GM12891 (cell line): ENCODE measurements around the gene EXOC4.

Experiments
- DNase-seq: peaks from one replicate; pipeline ENCODE4 v3.0.0; 2011; ENCODE audit warnings: low spot score; ENCODE audit not compliant: insufficient read length
- FAIRE-seq: peaks from 2 replicates; lab custom pipeline; 2011; peaks lifted over from hg19 to GRCh38; lab: Jason Lieb, UNC
- PAX5 ChIP-seq: IDR thresholded peaks from 2 replicates; pipeline ENCODE4 v1.6.1; 2011; ENCODE audit warnings: low read length, moderate library complexity, mild to moderate bottlenecking; ENCODE audit not compliant: insufficient read depth, severe bottlenecking
- POLR2A ChIP-seq: IDR thresholded peaks from 2 replicates; pipeline ENCODE4 v1.6.1; 2011; ENCODE audit warnings: low read depth, low read length, control low read depth
- POLR2AphosphoS5 ChIP-seq: IDR thresholded peaks from 2 replicates; pipeline ENCODE4 v1.6.1; 2011; ENCODE audit warnings: low read depth, low read length, control low read depth
- POU2F2 ChIP-seq: IDR thresholded peaks from 2 replicates; pipeline ENCODE4 v1.6.1; 2011; ENCODE audit warnings: low read depth, mild to moderate bottlenecking, control low read depth, low read length, moderate library complexity
- SPI1 ChIP-seq: IDR thresholded peaks from 2 replicates; pipeline ENCODE4 v1.6.1; 2011; ENCODE audit warnings: low read depth, low read length, control low read depth
- TAF1 ChIP-seq: IDR thresholded peaks from 2 replicates; pipeline ENCODE4 v1.6.1; 2011; ENCODE audit warnings: low read depth, low read length, control low read depth

Gene EXOC4

DNA sequence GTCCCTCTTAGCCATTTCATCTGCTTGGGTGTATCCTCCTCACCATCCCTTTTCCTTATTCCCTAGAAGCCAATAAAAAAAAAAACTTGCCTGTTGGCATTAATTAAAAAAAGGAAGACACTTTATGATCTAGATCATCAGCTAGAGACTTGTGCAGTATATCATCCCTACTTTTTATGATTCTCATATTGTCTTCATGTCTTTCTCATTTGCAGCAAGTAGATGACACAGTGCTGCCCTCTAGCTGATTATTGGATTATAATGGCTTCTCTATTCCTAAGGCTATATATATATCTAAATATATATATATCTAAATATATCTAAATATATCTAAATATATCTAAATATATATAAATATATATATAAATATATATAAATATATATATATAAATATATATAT, 601.9 kb downstream of the EXOC4 start:
- TF ChIP-seq POLR2A (no peak), PAX5 (no peak), POLR2AphosphoS5 (no peak), TAF1 (no peak)
- no peak for FAIRE-seq
- DNase-seq, result no peak

DNA sequence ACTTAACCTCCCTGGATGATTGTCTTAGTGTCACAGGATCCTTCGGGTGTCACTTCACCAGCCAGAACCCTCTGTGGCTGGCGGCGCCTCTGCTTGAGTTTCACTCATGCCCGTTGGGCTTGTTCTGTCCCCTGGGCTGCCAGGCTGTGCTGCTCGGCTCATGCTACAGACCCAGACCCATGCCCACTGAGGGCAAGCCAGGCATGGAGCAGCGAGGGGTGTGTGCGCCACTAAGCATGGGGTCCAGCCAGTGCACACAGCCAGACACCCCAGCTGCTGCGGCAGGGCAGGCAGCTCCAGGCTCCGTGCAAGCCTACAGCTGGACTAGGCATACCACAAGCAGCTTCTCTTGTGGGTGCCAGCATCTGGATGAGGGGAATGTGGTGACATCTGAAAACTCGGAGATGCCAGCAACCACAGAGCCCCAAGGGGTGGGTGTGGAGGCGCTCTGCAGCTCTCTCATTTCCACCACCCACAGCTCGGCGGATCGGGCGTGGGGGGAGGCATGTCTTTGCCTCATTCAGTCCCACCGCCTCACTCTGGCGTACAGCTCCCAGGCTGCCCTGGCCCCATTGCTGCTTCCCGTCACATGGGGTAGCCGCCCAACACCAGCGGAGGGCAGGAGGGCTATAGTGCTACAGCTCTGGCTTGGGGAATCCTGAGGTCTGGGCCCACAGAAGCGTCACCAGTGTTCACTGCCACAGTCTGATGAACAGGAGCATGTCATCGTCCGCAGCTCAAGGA, 604.7 kb downstream of the EXOC4 start:
- no peak for FAIRE-seq

GRCh38 chr7:133858311-133858710, 605.4 kb downstream of the EXOC4 start:
- TF ChIP-seq POLR2A, result no peak
- TF ChIP-seq SPI1, result no peak
- no peak for TF ChIP-seq POU2F2
- TF ChIP-seq PAX5, result no peak
- TF ChIP-seq POLR2AphosphoS5, result no peak
- TF ChIP-seq TAF1, result no peak
- DNase-seq (no peak), FAIRE-seq (no peak)

More for the DNA sequence above, 604.7 kb downstream of the EXOC4 start:
- TF ChIP-seq POLR2A (no peak), TAF1 (no peak), POLR2AphosphoS5 (no peak)
- no peak for DNase-seq

DNA sequence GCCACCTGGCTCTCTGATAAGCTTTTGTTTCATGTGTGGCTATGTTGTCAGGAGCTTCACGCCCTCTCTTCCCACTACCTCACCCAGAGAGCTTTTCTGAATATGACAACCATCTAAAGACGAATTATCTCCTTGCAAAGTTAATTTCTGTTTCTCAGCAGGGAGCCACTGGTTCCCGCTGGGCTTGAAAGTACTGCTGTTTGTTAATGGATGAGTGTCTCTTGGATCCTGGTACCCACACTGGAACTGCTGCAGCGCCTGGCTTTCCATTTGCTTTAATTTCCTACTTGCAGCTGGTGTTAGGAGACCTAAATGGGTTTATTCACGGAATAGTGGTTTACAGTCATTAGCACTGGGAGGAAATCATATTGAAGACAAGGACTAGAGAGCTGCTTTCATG, 606.4 kb downstream of the EXOC4 start:
- FAIRE-seq, result no peak
- TF ChIP-seq TAF1, result no peak
- no peak for TF ChIP-seq POLR2AphosphoS5
- TF ChIP-seq SPI1, result no peak
- TF ChIP-seq POLR2A, result no peak
- TF ChIP-seq POU2F2, result no peak
- no peak for TF ChIP-seq PAX5
- no peak for DNase-seq

DNA sequence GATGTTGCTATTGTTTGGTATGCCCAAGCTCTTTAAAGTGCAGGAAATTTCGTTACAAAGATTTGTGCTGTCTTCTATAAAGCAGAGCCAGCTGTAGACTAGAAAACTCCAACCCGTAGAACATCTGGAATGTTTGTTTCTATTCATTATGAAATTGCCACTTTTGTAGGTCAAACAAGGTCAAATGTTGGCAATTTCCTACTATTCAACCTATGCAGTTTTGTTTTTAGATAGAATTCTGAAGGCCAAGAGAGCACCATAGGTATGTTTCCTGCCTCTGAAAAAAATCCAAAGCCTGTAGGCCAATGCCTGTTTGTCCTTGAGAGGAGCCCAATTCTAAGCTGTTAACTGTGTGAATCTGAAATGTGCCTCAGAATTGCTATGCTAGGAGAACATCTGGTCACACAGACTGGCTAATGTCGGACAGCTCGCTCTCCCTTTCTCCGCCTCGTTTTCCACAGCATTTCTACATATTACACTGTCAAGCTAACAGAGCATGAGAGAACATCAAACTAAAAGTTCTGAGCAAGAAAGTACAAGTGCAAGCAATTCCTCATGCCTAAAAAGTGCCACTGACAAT, 607.1 kb downstream of the EXOC4 start:
- no peak for FAIRE-seq
- TF ChIP-seq POLR2A, result no peak
- TF ChIP-seq PAX5, result no peak
- no peak for DNase-seq

DNA sequence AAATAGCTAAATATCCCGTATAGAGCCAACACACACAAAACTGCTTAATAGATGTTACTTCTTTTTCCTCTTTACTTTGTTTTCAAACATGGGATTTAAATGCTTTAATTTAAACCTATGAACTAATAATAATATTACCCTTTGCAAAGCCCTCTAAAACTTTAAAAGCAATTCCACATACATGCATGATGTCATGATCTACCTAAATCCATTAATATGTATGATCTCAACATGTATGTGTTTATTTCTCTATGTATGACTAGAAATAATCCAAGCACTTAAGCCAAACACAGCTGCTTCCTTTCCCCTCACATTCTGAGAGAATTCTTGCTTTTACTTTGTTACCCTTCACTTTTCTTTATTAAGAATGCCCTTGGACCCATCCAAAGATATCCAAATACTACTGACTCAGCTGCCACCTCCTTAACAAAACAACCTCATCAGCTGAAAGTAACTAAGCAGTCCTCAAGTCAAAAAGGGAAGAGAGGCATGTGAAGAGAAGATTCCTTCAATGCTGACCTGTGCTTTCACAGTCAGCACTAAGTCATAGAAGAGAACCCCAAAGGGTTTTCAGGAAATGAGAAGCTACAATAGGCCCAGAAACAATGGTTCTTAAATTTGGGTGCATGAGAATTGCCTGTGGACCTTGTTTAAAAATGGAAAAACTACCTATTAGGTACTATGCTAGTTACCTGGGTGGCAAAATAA, 607.9 kb downstream of the EXOC4 start:
- TF ChIP-seq POU2F2 (no peak), TAF1 (no peak), PAX5 (no peak), POLR2AphosphoS5 (no peak), SPI1 (no peak), POLR2A (no peak)
- no peak for FAIRE-seq
- DNase-seq, result no peak

- TF ChIP-seq SPI1 (no peak), POU2F2 (no peak), POLR2A (no peak), TAF1 (no peak), POLR2AphosphoS5 (no peak), PAX5 (no peak)
- DNase-seq (no peak), FAIRE-seq (no peak)
These were observed 609.0 kb downstream of the EXOC4 start for GRCh38 chr7:133861876-133862275.

DNA sequence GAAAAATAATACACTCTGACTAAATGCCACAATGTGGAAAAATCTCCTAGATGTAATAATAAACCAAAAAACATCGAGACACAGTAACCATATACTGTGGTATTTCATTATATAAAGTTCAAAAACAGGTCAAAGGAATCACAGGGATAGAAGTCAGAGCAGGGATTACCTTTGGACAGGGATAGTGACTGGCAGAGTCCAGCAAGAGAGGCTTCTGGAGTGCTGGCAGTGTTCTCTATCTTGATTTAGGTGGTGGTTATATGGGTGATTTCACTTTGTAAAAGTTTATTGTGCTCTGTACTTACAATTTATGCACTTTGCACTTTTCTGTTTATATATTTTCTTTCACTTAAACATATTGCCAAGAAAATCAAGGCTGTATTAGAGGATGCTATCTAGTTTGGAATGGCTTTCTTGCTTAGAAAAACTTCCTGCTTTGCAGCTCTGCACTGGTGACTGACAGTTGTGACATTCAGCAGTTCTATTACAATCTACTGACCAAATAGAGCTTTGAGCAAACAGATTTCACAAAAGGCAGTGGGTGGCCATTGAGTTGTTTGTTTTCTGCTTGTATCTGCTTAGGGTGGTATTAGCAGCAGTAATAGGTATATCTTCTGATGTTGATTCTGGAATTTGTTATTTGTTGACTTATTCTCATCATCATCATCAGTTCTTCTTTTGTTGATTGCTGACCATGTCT, 610.6 kb downstream of the EXOC4 start:
- no peak for DNase-seq
- TF ChIP-seq POLR2AphosphoS5 (no peak), TAF1 (no peak), POU2F2 (no peak), POLR2A (no peak), PAX5 (no peak), SPI1 (no peak)
- FAIRE-seq, result no peak

- FAIRE-seq (no peak), DNase-seq (no peak)
- TF ChIP-seq POLR2AphosphoS5 (no peak), POU2F2 (no peak), PAX5 (no peak), POLR2A (no peak), SPI1 (no peak), TAF1 (no peak)
These were observed 616.7 kb downstream of the EXOC4 start for GRCh38 chr7:133869556-133869955.
